HG03095 (cell line): ENCODE measurements around the gene COMMD1.
"Not testable (repeated sequence)": the region's sequence is repeated elsewhere in the genome, so short reads cannot be mapped to it uniquely, and the experiment has no call there.

ENCODE experiments used
- ATAC-seq: cut with Tn5 transposase; IDR thresholded peaks from one replicate; pipeline ENCODE4 v1.9.1; 2021; ENCODE audit warnings: moderate library complexity; ENCODE audit not compliant: unreplicated experiment

Gene COMMD1

GRCh38 chr2:61922714-61923113 lies 17.2 kb downstream of the COMMD1 start:
- no peak for ATAC-seq

GRCh38 chr2:61924895-61925663 lies 19.6 kb downstream of the COMMD1 start:
- ATAC-seq, result no peak

- no peak for ATAC-seq
Measured at GRCh38 chr2:61926531-61927477, 21.3 kb downstream of the COMMD1 start.

- no peak for ATAC-seq
Measured at GRCh38 chr2:61928826-61929461, 23.5 kb downstream of the COMMD1 start.

GRCh38 chr2:61937098-61937497 lies 31.6 kb downstream of the COMMD1 start:
- no peak for ATAC-seq

- ATAC-seq, result no peak
Measured at GRCh38 chr2:61937886-61938285, 32.4 kb downstream of the COMMD1 start.

GRCh38 chr2:61938511-61938910 lies 33.0 kb downstream of the COMMD1 start:
- no peak for ATAC-seq

GRCh38 chr2:61943251-61943650 lies 37.8 kb downstream of the COMMD1 start:
- no peak for ATAC-seq

- ATAC-seq, result no peak
Measured at GRCh38 chr2:61946666-61947065, 41.2 kb downstream of the COMMD1 start.

GRCh38 chr2:61948661-61949457 lies 43.4 kb downstream of the COMMD1 start:
- no peak for ATAC-seq

GRCh38 chr2:61949458-61949713 lies 43.9 kb downstream of the COMMD1 start:
- no peak for ATAC-seq

GRCh38 chr2:61949714-61950560 lies 44.5 kb downstream of the COMMD1 start:
- no peak for ATAC-seq

- ATAC-seq, result no peak
Measured at GRCh38 chr2:61950571-61951315, 45.3 kb downstream of the COMMD1 start.

- no peak for ATAC-seq
Measured at GRCh38 chr2:61951881-61952280, 46.4 kb downstream of the COMMD1 start.

GRCh38 chr2:61952288-61952687 lies 46.8 kb downstream of the COMMD1 start:
- no peak for ATAC-seq

- not testable (repeated sequence) for ATAC-seq
Measured at GRCh38 chr2:61954856-61955255, 49.4 kb downstream of the COMMD1 start.

GRCh38 chr2:61959381-61960293 lies 54.2 kb downstream of the COMMD1 start:
- no peak for ATAC-seq

- no peak for ATAC-seq
Measured at GRCh38 chr2:61961231-61961901, 55.9 kb downstream of the COMMD1 start.
